ENCODE measurements around the gene ABI3BP. TPM values are rescaled to one million over a fixed set of nuclear protein-coding genes. Genes with fewer than 3 reads are reported as not detected.

The ABI3BP gene
- total RNA-seq, 1 experiment from 2014 or later: 0.74 TPM

GRCh38 chr3:100761211-100761942 is 231.8 kb downstream of the ABI3BP start (continued):
- no peak for TF ChIP-seq NFYB (CRISPR knock-in tag; conservative IDR thresholded peaks at IDR 0.05; ENCODE audit: low read depth)
- no peak for TF ChIP-seq ZNF121 (CRISPR knock-in tag; IDR thresholded peaks at IDR 0.05)

- TF ChIP-seq FOXP1 (CRISPR knock-in tag; IDR thresholded peaks at IDR 0.05; ENCODE audit: borderline replicate concordance) (no peak), JUN (CRISPR knock-in tag; IDR thresholded peaks at IDR 0.05) (no peak), CREB1 (CRISPR knock-in tag; IDR thresholded peaks at IDR 0.05) (no peak), SMAD3 (CRISPR knock-in tag; IDR thresholded peaks at IDR 0.05; ENCODE audit: borderline replicate concordance) (no peak), EMX1 (CRISPR knock-in tag; IDR thresholded peaks at IDR 0.05) (no peak), NFATC4 (CRISPR knock-in tag; IDR thresholded peaks at IDR 0.05) (no peak), MAX (CRISPR knock-in tag; IDR thresholded peaks at IDR 0.05) (no peak), ATF6 (CRISPR knock-in tag; IDR thresholded peaks at IDR 0.05) (no peak), HMGA2 (CRISPR knock-in tag; IDR thresholded peaks at IDR 0.05) (no peak), CDX4 (CRISPR knock-in tag; IDR thresholded peaks at IDR 0.05; ENCODE audit: borderline replicate concordance) (no peak), AR (CRISPR knock-in tag; IDR thresholded peaks at IDR 0.05) (no peak), NR2C2 (CRISPR knock-in tag; IDR thresholded peaks at IDR 0.05) (no peak), KAT7 (CRISPR knock-in tag; IDR thresholded peaks at IDR 0.05; ENCODE audit: borderline replicate concordance) (no peak)
- TF ChIP-seq, protein P1, sequence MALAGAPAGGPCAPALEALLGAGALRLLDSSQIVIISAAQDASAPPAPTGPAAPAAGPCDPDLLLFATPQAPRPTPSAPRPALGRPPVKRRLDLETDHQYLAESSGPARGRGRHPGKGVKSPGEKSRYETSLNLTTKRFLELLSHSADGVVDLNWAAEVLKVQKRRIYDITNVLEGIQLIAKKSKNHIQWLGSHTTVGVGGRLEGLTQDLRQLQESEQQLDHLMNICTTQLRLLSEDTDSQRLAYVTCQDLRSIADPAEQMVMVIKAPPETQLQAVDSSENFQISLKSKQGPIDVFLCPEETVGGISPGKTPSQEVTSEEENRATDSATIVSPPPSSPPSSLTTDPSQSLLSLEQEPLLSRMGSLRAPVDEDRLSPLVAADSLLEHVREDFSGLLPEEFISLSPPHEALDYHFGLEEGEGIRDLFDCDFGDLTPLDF (CRISPR knock-in tag; IDR thresholded peaks at IDR 0.05): no peak
- TF ChIP-seq, protein P2, sequence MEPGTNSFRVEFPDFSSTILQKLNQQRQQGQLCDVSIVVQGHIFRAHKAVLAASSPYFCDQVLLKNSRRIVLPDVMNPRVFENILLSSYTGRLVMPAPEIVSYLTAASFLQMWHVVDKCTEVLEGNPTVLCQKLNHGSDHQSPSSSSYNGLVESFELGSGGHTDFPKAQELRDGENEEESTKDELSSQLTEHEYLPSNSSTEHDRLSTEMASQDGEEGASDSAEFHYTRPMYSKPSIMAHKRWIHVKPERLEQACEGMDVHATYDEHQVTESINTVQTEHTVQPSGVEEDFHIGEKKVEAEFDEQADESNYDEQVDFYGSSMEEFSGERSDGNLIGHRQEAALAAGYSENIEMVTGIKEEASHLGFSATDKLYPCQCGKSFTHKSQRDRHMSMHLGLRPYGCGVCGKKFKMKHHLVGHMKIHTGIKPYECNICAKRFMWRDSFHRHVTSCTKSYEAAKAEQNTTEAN (CRISPR knock-in tag; IDR thresholded peaks at IDR 0.05): no peak
- TF ChIP-seq, protein P3, sequence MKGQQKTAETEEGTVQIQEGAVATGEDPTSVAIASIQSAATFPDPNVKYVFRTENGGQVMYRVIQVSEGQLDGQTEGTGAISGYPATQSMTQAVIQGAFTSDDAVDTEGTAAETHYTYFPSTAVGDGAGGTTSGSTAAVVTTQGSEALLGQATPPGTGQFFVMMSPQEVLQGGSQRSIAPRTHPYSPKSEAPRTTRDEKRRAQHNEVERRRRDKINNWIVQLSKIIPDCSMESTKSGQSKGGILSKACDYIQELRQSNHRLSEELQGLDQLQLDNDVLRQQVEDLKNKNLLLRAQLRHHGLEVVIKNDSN (CRISPR knock-in tag; IDR thresholded peaks at IDR 0.05): no peak
- Mint-ChIP-seq H3K27ac (no peak overlapping the region), H3K4me1 (peaks cover 22% of the 10 kb centered on the region), H3K4me3 (no peak overlapping the region), H3K36me3 (no peaks in the 10 kb centered on the region), H3K27me3 (ENCODE audit: low read depth) (no peaks in the 10 kb centered on the region), H3K9me3 (no peaks in the 10 kb centered on the region)
- CTCF ChIA-PET: interaction anchor here (0.9 to 1.9 kb wide), 6 partner anchors 9 to 298 kb away, joined by 3 to 8 read pairs (median 6); partner anchors contain the start of gene TFG
- POLR2A ChIA-PET: no interaction called here
- DNase-seq (ENCODE audit: low spot score) (no peak), ATAC-seq (no peak)
These were observed 232.8 kb downstream of the ABI3BP start for GRCh38 chr3:100760377-100760776.
